ENCODE measurements around the gene DNAJB6.

DNAJB6 gene

GRCh38 chr7:157462419-157462771 lies 125.6 kb downstream of the DNAJB6 start:
- DNase-seq (ENCODE audit: low spot score): no peak
- in situ Hi-C loops (cut with MboI; ENCODE audit: low pct_unique_long_range_greater_than_20kb, low sequenced_read_pairs, unreplicated experiment): no loop called here
- no peak for TF ChIP-seq CTCF (IDR thresholded peaks at IDR 0.05; ENCODE audit: extremely low read depth, insufficient read depth, missing control alignments)

- DNase-seq (ENCODE audit: low spot score): no peak
- in situ Hi-C loops (cut with MboI; ENCODE audit: low pct_unique_long_range_greater_than_20kb, low sequenced_read_pairs, unreplicated experiment): no loop called here
- TF ChIP-seq CTCF (IDR thresholded peaks at IDR 0.05; ENCODE audit: extremely low read depth, insufficient read depth, missing control alignments): no peak
Measured at GRCh38 chr7:157462840-157463239, 126.0 kb downstream of the DNAJB6 start.

- no peak for TF ChIP-seq CTCF (IDR thresholded peaks at IDR 0.05; ENCODE audit: extremely low read depth, insufficient read depth, missing control alignments)
- in situ Hi-C loops (cut with MboI; ENCODE audit: low pct_unique_long_range_greater_than_20kb, low sequenced_read_pairs, unreplicated experiment): no loop called here
- no peak for DNase-seq (ENCODE audit: low spot score)
Measured at GRCh38 chr7:157463245-157463644, 126.4 kb downstream of the DNAJB6 start.

GRCh38 chr7:157464111-157464970 lies 127.5 kb downstream of the DNAJB6 start:
- no peak for DNase-seq (ENCODE audit: low spot score)
- in situ Hi-C loops (cut with MboI; ENCODE audit: low pct_unique_long_range_greater_than_20kb, low sequenced_read_pairs, unreplicated experiment): no loop called here

GRCh38 chr7:157464971-157465886 lies 128.4 kb downstream of the DNAJB6 start:
- TF ChIP-seq CTCF (IDR thresholded peaks at IDR 0.05; ENCODE audit: extremely low read depth, insufficient read depth, missing control alignments): no peak
- DNase-seq (ENCODE audit: low spot score): no peak
- in situ Hi-C loops (cut with MboI; ENCODE audit: low pct_unique_long_range_greater_than_20kb, low sequenced_read_pairs, unreplicated experiment): no loop called here

More at GRCh38 chr7:157464111-157464970, 127.5 kb downstream of the DNAJB6 start:
- TF ChIP-seq CTCF (IDR thresholded peaks at IDR 0.05; ENCODE audit: extremely low read depth, insufficient read depth, missing control alignments): no peak
